Measurements from ENCODE around the gene INAVA.

The INAVA gene

GRCh38 chr1:200877839-200878551, 16.7 kb upstream of the INAVA start:
- DNase-seq: no peak

GRCh38 chr1:200880212-200880611, 14.5 kb upstream of the INAVA start:
- DNase-seq: no peak

- DNase-seq: no peak
Measured at GRCh38 chr1:200883118-200883517, 11.6 kb upstream of the INAVA start.

GRCh38 chr1:200885623-200886402, 8.9 kb upstream of the INAVA start:
- no peak for DNase-seq

- no peak for DNase-seq
Measured at GRCh38 chr1:200886594-200886993, 8.1 kb upstream of the INAVA start.

GRCh38 chr1:200887036-200887435, 7.7 kb upstream of the INAVA start:
- DNase-seq: no peak

- DNase-seq: no peak
Measured at GRCh38 chr1:200887772-200888348, 6.8 kb upstream of the INAVA start.

- DNase-seq: peak; percentile 33
Measured at GRCh38 chr1:200888349-200888838, 6.3 kb upstream of the INAVA start.

- DNase-seq: no peak
Measured at GRCh38 chr1:200889571-200889970, 5.1 kb upstream of the INAVA start.

GRCh38 chr1:200890027-200890426, 4.7 kb upstream of the INAVA start:
- no peak for DNase-seq

GRCh38 chr1:200890818-200891773, 3.6 kb upstream of the INAVA start:
- no peak for DNase-seq

- no peak for DNase-seq
Measured at GRCh38 chr1:200891774-200892157, 2.9 kb upstream of the INAVA start.

- no peak for DNase-seq
Measured at GRCh38 chr1:200892546-200892945, 2.2 kb upstream of the INAVA start.

GRCh38 chr1:200892958-200893357, 1.7 kb upstream of the INAVA start:
- DNase-seq: no peak

- no peak for DNase-seq
Measured at GRCh38 chr1:200893411-200893901, 1.2 kb upstream of the INAVA start.

GRCh38 chr1:200895443-200895789, 716 bp downstream of the INAVA start:
- no peak for DNase-seq

GRCh38 chr1:200895801-200896530, 1.3 kb downstream of the INAVA start:
- DNase-seq: no peak

- no peak for DNase-seq
Measured at GRCh38 chr1:200896531-200897196, 2.0 kb downstream of the INAVA start.

- DNase-seq: no peak
Measured at GRCh38 chr1:200897259-200897658, 2.6 kb downstream of the INAVA start.

GRCh38 chr1:200899015-200899386, 4.3 kb downstream of the INAVA start:
- no peak for DNase-seq

GRCh38 chr1:200899451-200899915, 4.8 kb downstream of the INAVA start:
- no peak for DNase-seq

Measured in activated CD4-positive, alpha-beta T cell treated with anti-CD3 and anti-CD28 coated beads for 1 hour (primary cell).